ENCODE data around the gene FXYD5. TPM values are rescaled to one million over a fixed set of nuclear protein-coding genes. Genes with fewer than 3 reads are reported as not detected.

Gene FXYD5
- total RNA-seq, 2 donors from 2014 or later = 11.5 to 17.1 TPM

- ATAC-seq (no peak), DNase-seq (no peak)
- H3K27me3 ChIP-seq = no peaks in the 10 kb centered on the region
- H3K4me3 ChIP-seq = no peak overlapping the region
- intact Hi-C loops (cut with DNase I) = loop anchor here (10.0 kb wide), 1 partner anchor 101 kb away; the partner anchor contains the start of gene LSR
- WGBS, 2 donors = 26 to 29% methylated on average over 3 of the region's 3 CpGs
- H3K4me1 ChIP-seq = peaks cover 16% of the 10 kb centered on the region
- H3K9me3 ChIP-seq = no peaks in the 10 kb centered on the region
- no peak overlapping the region for H3K27ac ChIP-seq
- TF ChIP-seq POLR2A (IDR thresholded peaks at IDR 0.05) = no peak
- no peak for TF ChIP-seq CTCF (IDR thresholded peaks at IDR 0.05)
- H3K36me3 ChIP-seq (replicated peaks in 1 of 2; ENCODE audit: insufficient read depth in 1 of 2, low read depth in 2 of 2) = no peaks in the 10 kb centered on the region
Observed at GRCh38 chr19:35143818-35144217, 10.7 kb upstream of the FXYD5 start.

- 28 to 48% methylated on average over 4 to 6 of the region's 6 CpGs for WGBS, 2 donors
- intact Hi-C loops (cut with DNase I) = loop anchor here (10.0 kb wide), 1 partner anchor 101 kb away; the partner anchor contains the start of gene LSR
- H3K4me1 ChIP-seq = peaks cover 16% of the 10 kb centered on the region
Observed at GRCh38 chr19:35144259-35144599, 10.3 kb upstream of the FXYD5 start.

GRCh38 chr19:35144600-35145436 is 9.7 kb upstream of the FXYD5 start:
- H3K4me3 ChIP-seq = no peak overlapping the region
- no peak for ATAC-seq
- H3K27me3 ChIP-seq = no peaks in the 10 kb centered on the region
- H3K4me1 ChIP-seq = peaks cover 16% of the 10 kb centered on the region
- H3K9me3 ChIP-seq = no peaks in the 10 kb centered on the region
- no peaks in the 10 kb centered on the region for H3K36me3 ChIP-seq (replicated peaks in 1 of 2; ENCODE audit: insufficient read depth in 1 of 2, low read depth in 2 of 2)
- DNase-seq = peak; percentile 30 to 66 (median 41)
- 23 to 25% methylated on average over 12 of the region's 15 CpGs for WGBS, 2 donors
- intact Hi-C loops (cut with DNase I) = loop anchor here (10.0 kb wide), 1 partner anchor 100 kb away; the partner anchor contains the start of gene LSR
- no peak overlapping the region for H3K27ac ChIP-seq
- TF ChIP-seq CTCF (IDR thresholded peaks at IDR 0.05) (no peak), POLR2A (IDR thresholded peaks at IDR 0.05) (no peak)

More at GRCh38 chr19:35144259-35144599, 10.3 kb upstream of the FXYD5 start:
- no peak overlapping the region for H3K27ac ChIP-seq
- DNase-seq = no peak
- H3K27me3 ChIP-seq = no peaks in the 10 kb centered on the region
- no peaks in the 10 kb centered on the region for H3K36me3 ChIP-seq (replicated peaks in 1 of 2; ENCODE audit: insufficient read depth in 1 of 2, low read depth in 2 of 2)
- no peaks in the 10 kb centered on the region for H3K9me3 ChIP-seq
- ATAC-seq = no peak
- no peak overlapping the region for H3K4me3 ChIP-seq
- TF ChIP-seq POLR2A (IDR thresholded peaks at IDR 0.05) (no peak), CTCF (IDR thresholded peaks at IDR 0.05) (no peak)

- ATAC-seq (no peak), DNase-seq (no peak)
- TF ChIP-seq CTCF (IDR thresholded peaks at IDR 0.05) = no peak
- no peak for TF ChIP-seq POLR2A (IDR thresholded peaks at IDR 0.05)
- Histone ChIP-seq H3K36me3 (replicated peaks in 1 of 2; ENCODE audit: insufficient read depth in 1 of 2, low read depth in 2 of 2) (no peaks in the 10 kb centered on the region), H3K27me3 (no peaks in the 10 kb centered on the region), H3K9me3 (no peaks in the 10 kb centered on the region), H3K27ac (no peak overlapping the region), H3K4me1 (peaks cover 10% of the 10 kb centered on the region), H3K4me3 (no peak overlapping the region)
- intact Hi-C loops (cut with DNase I) = loop anchor here (10.0 kb wide), 1 partner anchor 98 kb away; the partner anchor contains the start of gene LSR
- WGBS, 2 donors = 79 to 80% methylated on average over 7 of the region's 7 CpGs
Observed at GRCh38 chr19:35146746-35147459, 7.6 kb upstream of the FXYD5 start.

Data from body of pancreas (tissue), 4 donors.